Measurements from ENCODE around the gene BCL7A.

BCL7A gene

GRCh38 chr12:122079532-122080081, 57.9 kb downstream of the BCL7A start:
- no peak for TF ChIP-seq ZFP30 (CRISPR knock-in tag; IDR thresholded peaks at IDR 0.05)
- TF ChIP-seq ARNTL (CRISPR knock-in tag; IDR thresholded peaks at IDR 0.05; ENCODE audit: borderline replicate concordance, low read depth): no peak
- no peak for TF ChIP-seq ZFP3 (CRISPR knock-in tag; IDR thresholded peaks at IDR 0.05)
- no peak for TF ChIP-seq CREB5 (CRISPR knock-in tag; IDR thresholded peaks at IDR 0.05; ENCODE audit: low read depth)
- TF ChIP-seq ZC3H10 (CRISPR knock-in tag; IDR thresholded peaks at IDR 0.05): no peak
- no peak for TF ChIP-seq POU6F1 (CRISPR knock-in tag; IDR thresholded peaks at IDR 0.05; ENCODE audit: borderline replicate concordance, low read depth)
- TF ChIP-seq BACH2 (CRISPR knock-in tag; IDR thresholded peaks at IDR 0.05; ENCODE audit: borderline replicate concordance): no peak
- no peak for TF ChIP-seq TOX (CRISPR knock-in tag; IDR thresholded peaks at IDR 0.05; ENCODE audit: borderline replicate concordance)
- TF ChIP-seq PATZ1 (CRISPR knock-in tag; IDR thresholded peaks at IDR 0.05; ENCODE audit: borderline replicate concordance): no peak
- TF ChIP-seq TSHZ2 (CRISPR knock-in tag; IDR thresholded peaks at IDR 0.05): no peak
- no peak for TF ChIP-seq CSRNP3 (CRISPR knock-in tag; IDR thresholded peaks at IDR 0.05)
- TF ChIP-seq ISL1 (CRISPR knock-in tag; IDR thresholded peaks at IDR 0.05): no peak
- TF ChIP-seq PPARA (CRISPR knock-in tag; IDR thresholded peaks at IDR 0.05; ENCODE audit: borderline replicate concordance): no peak
- no peak for TF ChIP-seq ZNF70 (CRISPR knock-in tag; IDR thresholded peaks at IDR 0.05)
- no peak for TF ChIP-seq SNAI2 (CRISPR knock-in tag; IDR thresholded peaks at IDR 0.05)
- no peak for TF ChIP-seq GLIS3 (CRISPR knock-in tag; IDR thresholded peaks at IDR 0.05)
- ATAC-seq: peak; percentile 28

- ATAC-seq: peak; percentile 69
- no peak for TF ChIP-seq OSR1 (CRISPR knock-in tag; IDR thresholded peaks at IDR 0.05)
- no peak for TF ChIP-seq ZC3H10 (CRISPR knock-in tag; IDR thresholded peaks at IDR 0.05)
- no peak for TF ChIP-seq TSHZ2 (CRISPR knock-in tag; IDR thresholded peaks at IDR 0.05)
- no peak for TF ChIP-seq TCF4 (CRISPR knock-in tag; IDR thresholded peaks at IDR 0.05; ENCODE audit: borderline replicate concordance)
- TF ChIP-seq ESRRG (CRISPR knock-in tag; IDR thresholded peaks at IDR 0.05): no peak
- TF ChIP-seq ZNF70 (CRISPR knock-in tag; IDR thresholded peaks at IDR 0.05): no peak
- no peak for TF ChIP-seq TOX (CRISPR knock-in tag; IDR thresholded peaks at IDR 0.05; ENCODE audit: borderline replicate concordance)
- TF ChIP-seq SNAI2 (CRISPR knock-in tag; IDR thresholded peaks at IDR 0.05): no peak
- no peak for TF ChIP-seq ZNF8 (CRISPR knock-in tag; IDR thresholded peaks at IDR 0.05)
- TF ChIP-seq GLIS3 (CRISPR knock-in tag; IDR thresholded peaks at IDR 0.05): no peak
- no peak for TF ChIP-seq ISL1 (CRISPR knock-in tag; IDR thresholded peaks at IDR 0.05)
- no peak for TF ChIP-seq ZFP30 (CRISPR knock-in tag; IDR thresholded peaks at IDR 0.05)
- no peak for TF ChIP-seq RARB (CRISPR knock-in tag; IDR thresholded peaks at IDR 0.05)
- TF ChIP-seq BACH2 (CRISPR knock-in tag; IDR thresholded peaks at IDR 0.05; ENCODE audit: borderline replicate concordance): no peak
- no peak for TF ChIP-seq ARNTL (CRISPR knock-in tag; IDR thresholded peaks at IDR 0.05; ENCODE audit: borderline replicate concordance, low read depth)
- TF ChIP-seq ZFP3 (CRISPR knock-in tag; IDR thresholded peaks at IDR 0.05): no peak
- TF ChIP-seq PPARA (CRISPR knock-in tag; IDR thresholded peaks at IDR 0.05; ENCODE audit: borderline replicate concordance): no peak
- TF ChIP-seq CSDC2 (CRISPR knock-in tag; IDR thresholded peaks at IDR 0.05): no peak
- TF ChIP-seq CREB5 (CRISPR knock-in tag; IDR thresholded peaks at IDR 0.05; ENCODE audit: low read depth): no peak
Measured at GRCh38 chr12:122080149-122081082, 58.7 kb downstream of the BCL7A start.
